ENCODE measurements around the gene FBXW2. TPM values are rescaled to one million over a fixed set of nuclear protein-coding genes. Genes with fewer than 3 reads are reported as not detected.

FBXW2 gene
- total and polyA plus RNA-seq, 2 donors (not counting 1 experiment from before 2014, with no cell fraction given), result 14.9 to 70.6 TPM

DNA sequence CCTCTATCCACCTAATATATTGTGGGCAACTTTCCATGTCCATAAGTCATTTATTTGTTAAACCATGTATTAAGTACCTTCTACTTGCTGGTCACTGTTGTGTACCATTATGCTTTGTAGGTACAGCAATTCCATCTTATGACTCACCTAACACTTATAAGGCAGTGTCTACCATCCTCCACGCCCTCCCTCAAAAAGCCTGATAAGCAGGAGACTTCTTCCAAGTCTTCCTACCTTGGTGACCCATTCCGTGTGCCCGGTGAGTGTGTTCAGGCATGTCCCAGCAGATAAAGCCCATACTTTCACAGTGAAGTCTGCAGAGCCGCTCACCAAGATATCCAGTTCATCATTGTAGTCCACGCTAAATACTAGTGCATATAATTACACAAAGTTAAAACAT lies 17.4 kb downstream of the FBXW2 start:
- peaks cover 15% of the 10 kb centered on the region for H4K20me1 ChIP-seq (ENCODE audit: control insufficient read depth, insufficient read depth, low read length, poor library complexity, severe bottlenecking)
- ChIA-PET POLR2A (no interaction called here), CTCF (no interaction called here)
- H3K9me3 ChIP-seq (ENCODE audit: control extremely low read depth in 1 of 3, control insufficient read depth in 2 of 3, insufficient read depth in 1 of 3, low read length in 2 of 3), result no peaks in the 10 kb centered on the region
- DNase-seq, result no peak
- Mint-ChIP-seq H3K27ac (no peak overlapping the region), H3K27me3 (no peaks in the 10 kb centered on the region), H3K4me3 (no peak overlapping the region), H3K4me1 (no peaks in the 10 kb centered on the region), H3K9me3 (ENCODE audit: insufficient read depth) (no peaks in the 10 kb centered on the region)
- no peak for TF ChIP-seq EZH2 (IDR thresholded peaks at IDR 0.05; ENCODE audit: borderline replicate concordance, insufficient read depth, low read depth, low read length, poor library complexity, severe bottlenecking)
- TF ChIP-seq, protein P1, sequence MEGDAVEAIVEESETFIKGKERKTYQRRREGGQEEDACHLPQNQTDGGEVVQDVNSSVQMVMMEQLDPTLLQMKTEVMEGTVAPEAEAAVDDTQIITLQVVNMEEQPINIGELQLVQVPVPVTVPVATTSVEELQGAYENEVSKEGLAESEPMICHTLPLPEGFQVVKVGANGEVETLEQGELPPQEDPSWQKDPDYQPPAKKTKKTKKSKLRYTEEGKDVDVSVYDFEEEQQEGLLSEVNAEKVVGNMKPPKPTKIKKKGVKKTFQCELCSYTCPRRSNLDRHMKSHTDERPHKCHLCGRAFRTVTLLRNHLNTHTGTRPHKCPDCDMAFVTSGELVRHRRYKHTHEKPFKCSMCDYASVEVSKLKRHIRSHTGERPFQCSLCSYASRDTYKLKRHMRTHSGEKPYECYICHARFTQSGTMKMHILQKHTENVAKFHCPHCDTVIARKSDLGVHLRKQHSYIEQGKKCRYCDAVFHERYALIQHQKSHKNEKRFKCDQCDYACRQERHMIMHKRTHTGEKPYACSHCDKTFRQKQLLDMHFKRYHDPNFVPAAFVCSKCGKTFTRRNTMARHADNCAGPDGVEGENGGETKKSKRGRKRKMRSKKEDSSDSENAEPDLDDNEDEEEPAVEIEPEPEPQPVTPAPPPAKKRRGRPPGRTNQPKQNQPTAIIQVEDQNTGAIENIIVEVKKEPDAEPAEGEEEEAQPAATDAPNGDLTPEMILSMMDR (IDR thresholded peaks at IDR 0.05), result no peak
- peaks cover 29 to 55% of the 10 kb centered on the region in 2 experiments for H3K36me3 ChIP-seq (replicated peaks in 1 of 2; ENCODE audit: control extremely low read depth in 1 of 2, control insufficient read depth in 1 of 2, extremely low read depth in 1 of 2, insufficient read depth in 2 of 2, low read length in 1 of 2)
- ATAC-seq (ENCODE audit: low read depth), result no peak
- no peaks in the 10 kb centered on the region for H3K4me1 ChIP-seq (ENCODE audit: control insufficient read depth in 2 of 2, insufficient read depth in 2 of 2, low read length in 2 of 2)
- no peak overlapping the region for H2AFZ ChIP-seq (ENCODE audit: insufficient read depth, low read depth, low read length, poor library complexity, severe bottlenecking)
- no peak overlapping the region for H3K4me2 ChIP-seq (replicated peaks; ENCODE audit: low read depth, low read length, poor library complexity, severe bottlenecking)
- H3K79me2 ChIP-seq (ENCODE audit: control insufficient read depth, insufficient read depth, low read length), result peaks cover 23% of the 10 kb centered on the region
- no peak overlapping the region for H3K9ac ChIP-seq (ENCODE audit: low read length)
- intact Hi-C loops (cut with micrococcal nuclease), result no loop called here
- no peak overlapping the region for H3K4me3 ChIP-seq (ENCODE audit: control extremely low read depth in 1 of 5, extremely low read depth in 1 of 5, insufficient read depth in 1 of 5, low read depth in 2 of 5, low read length in 4 of 5)
- WGBS (ENCODE audit: insufficient coverage), result 100% methylated on average over 3 of the region's 5 CpGs
- no peaks in the 10 kb centered on the region for H3K27me3 ChIP-seq (replicated peaks in 1 of 4; ENCODE audit: control extremely low read depth in 1 of 4, control insufficient read depth in 3 of 4, insufficient read depth in 4 of 4, low read length in 3 of 4)
- no peak overlapping the region for H3K27ac ChIP-seq (ENCODE audit: low read length in 2 of 2)

DNA sequence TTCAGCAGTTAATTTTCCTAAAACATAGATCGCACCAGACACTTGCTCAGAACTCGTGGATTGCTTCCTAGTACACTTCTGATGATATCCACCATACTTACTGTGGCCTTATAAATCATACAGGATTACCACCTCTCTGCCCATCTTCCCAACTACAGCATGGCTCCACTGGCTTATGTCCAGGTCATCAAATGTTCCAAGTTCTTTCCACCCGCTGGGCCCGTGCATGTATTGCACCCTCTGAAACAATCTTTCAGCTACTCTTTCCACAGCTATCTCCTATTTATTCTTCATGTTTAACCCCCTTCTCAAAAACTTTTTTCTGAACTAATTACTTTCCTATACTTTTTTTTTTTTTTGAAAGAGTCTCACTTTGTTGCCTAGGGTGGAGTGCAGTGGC lies 18.5 kb downstream of the FBXW2 start:
- Mint-ChIP-seq H3K4me1 (no peaks in the 10 kb centered on the region), H3K27me3 (no peaks in the 10 kb centered on the region), H3K27ac (no peak overlapping the region), H3K4me3 (no peak overlapping the region), H3K9me3 (ENCODE audit: insufficient read depth) (no peaks in the 10 kb centered on the region)
- H3K27me3 ChIP-seq (replicated peaks in 1 of 4; ENCODE audit: control extremely low read depth in 1 of 4, control insufficient read depth in 3 of 4, insufficient read depth in 4 of 4, low read length in 3 of 4), result no peaks in the 10 kb centered on the region
- H3K9me3 ChIP-seq (ENCODE audit: control extremely low read depth in 1 of 3, control insufficient read depth in 2 of 3, insufficient read depth in 1 of 3, low read length in 2 of 3), result no peaks in the 10 kb centered on the region
- no peak overlapping the region for H3K4me3 ChIP-seq (ENCODE audit: control extremely low read depth in 1 of 5, extremely low read depth in 1 of 5, insufficient read depth in 1 of 5, low read depth in 2 of 5, low read length in 4 of 5)
- H2AFZ ChIP-seq (ENCODE audit: insufficient read depth, low read depth, low read length, poor library complexity, severe bottlenecking), result no peak overlapping the region
- H4K20me1 ChIP-seq (ENCODE audit: control insufficient read depth, insufficient read depth, low read length, poor library complexity, severe bottlenecking), result peaks cover 7% of the 10 kb centered on the region
- WGBS (ENCODE audit: insufficient coverage), result 99% methylated on average over 4 of the region's 4 CpGs
- ChIA-PET POLR2A (interaction anchor here (0.7 kb wide), 1 partner anchor 174 kb away, joined by 5 read pairs; no protein-coding TSS in a partner anchor), CTCF (no interaction called here)
- intact Hi-C loops (cut with micrococcal nuclease), result no loop called here
- no peak overlapping the region for H3K9ac ChIP-seq (ENCODE audit: low read length)
- H3K36me3 ChIP-seq (replicated peaks in 1 of 2; ENCODE audit: control extremely low read depth in 1 of 2, control insufficient read depth in 1 of 2, extremely low read depth in 1 of 2, insufficient read depth in 2 of 2, low read length in 1 of 2), result peaks cover 32 to 59% of the 10 kb centered on the region in 2 experiments
- no peaks in the 10 kb centered on the region for H3K4me1 ChIP-seq (ENCODE audit: control insufficient read depth in 2 of 2, insufficient read depth in 2 of 2, low read length in 2 of 2)
- peaks cover 13% of the 10 kb centered on the region for H3K79me2 ChIP-seq (ENCODE audit: control insufficient read depth, insufficient read depth, low read length)
- TF ChIP-seq EZH2 (IDR thresholded peaks at IDR 0.05; ENCODE audit: borderline replicate concordance, insufficient read depth, low read depth, low read length, poor library complexity, severe bottlenecking), result no peak
- TF ChIP-seq, protein P1 (IDR thresholded peaks at IDR 0.05), result no peak
- H3K27ac ChIP-seq (ENCODE audit: low read length in 2 of 2), result no peak overlapping the region
- H3K4me2 ChIP-seq (replicated peaks; ENCODE audit: low read depth, low read length, poor library complexity, severe bottlenecking), result no peak overlapping the region
- ATAC-seq (ENCODE audit: low read depth), result no peak
- DNase-seq, result no peak
